Stimulated activated CD4-positive, alpha-beta T cell treated with anti-CD3 and anti-CD28 coated beads, TNF-alpha, amount 100 ng/mL, for 48 hours (primary cell): Measurements from ENCODE around the gene XPNPEP1.
A peak's percentile ranks its signal among the peaks of the same experiment; 100 is the strongest.

Source experiments
- DNase-seq, 3 donors: peaks; one replicate each; pipeline ENCODE4 v3.0.0-alpha.2; 2020; ENCODE audit warnings: low read depth in 3 of 3

XPNPEP1 gene

DNA sequence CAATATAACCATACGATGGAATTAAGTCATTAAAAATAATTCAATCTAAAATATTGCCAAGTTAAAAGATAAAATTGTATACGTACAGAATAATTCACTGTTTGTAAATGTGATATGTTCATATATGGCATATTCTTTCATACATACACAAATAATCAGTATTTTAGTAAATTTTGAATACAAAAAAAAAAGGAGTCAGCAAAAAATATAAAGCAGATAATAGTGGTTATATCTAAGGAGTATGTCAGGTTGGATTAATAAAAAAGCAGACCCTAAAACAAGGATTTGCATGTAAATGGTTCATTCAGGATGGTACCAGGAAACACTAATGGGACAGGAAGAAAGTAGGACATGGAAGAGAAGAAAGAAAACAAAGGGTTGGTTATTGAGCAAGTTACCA lies 59.5 kb downstream of the XPNPEP1 start:
- no peak for DNase-seq

GRCh38 chr10:109862738-109863137 lies 60.6 kb downstream of the XPNPEP1 start:
- no peak for DNase-seq

DNA sequence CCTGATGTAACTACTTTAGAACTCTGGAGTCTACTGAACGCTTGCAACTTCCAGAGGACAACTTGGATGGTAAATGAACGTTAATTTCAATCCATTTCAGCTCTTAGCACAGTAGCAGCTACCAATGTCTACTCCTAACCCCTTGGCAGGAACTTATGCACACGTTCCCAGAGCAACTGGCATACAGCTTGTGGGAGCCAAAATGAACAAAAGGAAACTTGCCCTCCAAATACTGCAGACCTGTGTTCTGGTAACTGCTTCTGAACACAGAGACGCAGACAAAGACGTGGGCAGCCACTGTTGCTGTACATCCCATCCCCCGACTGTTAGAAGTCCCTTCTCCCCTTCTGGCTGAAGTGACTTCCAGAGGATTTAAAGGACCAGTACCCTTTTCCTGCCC lies 61.3 kb downstream of the XPNPEP1 start:
- DNase-seq = no peak

- no peak for DNase-seq
Observed at GRCh38 chr10:109861081-109861480, 62.2 kb downstream of the XPNPEP1 start.

- DNase-seq = no peak
Observed at GRCh38 chr10:109859221-109859620, 64.1 kb downstream of the XPNPEP1 start.

- no peak for DNase-seq
Observed at GRCh38 chr10:109855746-109856145, 67.6 kb downstream of the XPNPEP1 start.

- DNase-seq = no peak
Observed at GRCh38 chr10:109853921-109854320, 69.4 kb downstream of the XPNPEP1 start.

GRCh38 chr10:109852475-109853037 lies 70.8 kb downstream of the XPNPEP1 start:
- peak; percentile 43 to 70 (median 55) for DNase-seq

DNA sequence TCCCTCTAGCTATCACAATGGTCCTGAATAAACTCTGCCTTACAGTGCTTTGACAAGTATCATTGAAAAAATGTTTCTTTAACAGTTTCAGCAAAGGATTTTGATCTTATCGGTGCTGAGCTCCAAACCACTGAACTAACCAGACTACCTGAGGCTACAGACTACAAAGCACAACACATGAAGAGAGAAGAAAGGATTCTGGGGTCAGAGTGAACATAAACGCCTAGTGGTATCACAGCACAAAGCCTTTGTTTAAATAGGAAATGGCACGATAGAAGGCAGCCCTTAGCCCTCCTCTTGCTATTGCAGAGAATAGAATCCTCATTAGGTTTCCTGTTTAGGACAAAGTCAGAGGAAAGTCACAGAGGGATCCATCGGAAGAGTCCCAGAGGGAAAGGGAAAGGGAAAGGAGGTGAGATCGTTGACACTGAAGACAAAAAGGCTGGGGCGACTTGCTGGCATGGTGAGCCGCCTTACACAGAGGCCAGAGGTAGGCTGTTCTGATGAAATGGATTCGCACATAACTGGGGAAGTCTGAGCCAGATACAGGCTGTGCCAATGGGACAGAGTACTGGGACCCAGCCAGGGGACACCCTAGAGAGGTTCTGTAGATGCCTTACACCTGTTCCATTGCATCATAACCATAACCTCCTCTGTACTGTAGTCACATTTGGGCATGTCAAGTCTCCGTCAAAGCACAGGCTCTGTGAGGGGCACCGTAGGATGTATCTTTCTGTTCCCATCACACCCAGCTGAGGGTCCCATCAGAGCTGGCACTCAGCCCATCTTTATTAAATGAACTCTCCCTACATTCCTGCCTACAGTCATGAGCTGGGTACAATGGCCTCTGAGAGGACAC lies 71.5 kb downstream of the XPNPEP1 start:
- DNase-seq = no peak

DNA sequence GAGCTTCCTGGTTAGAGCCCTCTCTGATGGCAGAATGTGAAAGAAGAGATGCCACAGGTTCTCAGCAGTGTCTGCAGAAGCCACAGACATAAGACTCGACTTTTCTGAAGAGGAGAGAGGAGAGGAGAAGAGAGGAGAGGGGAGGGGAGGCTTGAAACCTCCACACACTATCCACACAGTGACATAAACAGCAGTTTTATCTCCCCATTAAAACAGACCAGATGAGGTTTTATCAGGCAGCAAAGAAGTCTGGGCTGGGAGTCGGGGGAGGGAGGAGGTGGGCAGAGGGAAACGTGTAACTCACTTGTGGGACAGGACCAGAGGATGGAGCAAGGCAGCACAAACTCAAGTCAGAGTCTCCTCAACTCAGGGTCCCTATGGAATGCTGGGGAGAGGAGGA lies 76.5 kb downstream of the XPNPEP1 start:
- no peak for DNase-seq

GRCh38 chr10:109845308-109845707 lies 78.0 kb downstream of the XPNPEP1 start:
- DNase-seq = no peak

DNA sequence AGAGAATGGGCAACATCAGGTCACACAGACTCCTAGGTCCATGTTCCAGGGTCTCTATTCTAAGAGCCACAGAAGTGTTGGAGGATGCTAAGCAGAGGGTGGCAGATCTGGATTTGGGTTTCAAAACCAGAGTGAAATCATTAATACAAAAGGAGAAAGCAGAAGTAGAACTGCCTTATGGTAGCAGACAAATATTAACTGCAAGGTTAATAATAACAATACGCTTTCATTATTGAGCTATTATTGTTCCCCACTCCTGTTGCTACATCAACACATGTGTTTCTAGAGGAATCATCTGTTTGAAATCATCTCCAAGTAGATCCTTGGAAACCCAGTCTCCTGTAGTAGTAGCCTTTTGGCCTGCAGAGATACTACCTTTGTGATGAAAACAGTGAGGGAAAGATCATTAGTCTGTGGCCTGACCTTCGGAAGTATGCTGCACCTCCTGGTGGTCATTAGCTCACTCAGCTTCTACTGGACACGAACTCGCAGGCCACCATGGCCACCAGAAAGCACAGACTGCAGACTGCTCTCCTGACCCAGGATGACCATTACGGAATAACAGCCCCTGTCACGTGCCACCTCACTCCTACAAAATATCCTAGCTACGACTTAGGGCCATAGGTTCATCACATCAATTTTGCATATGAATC lies 84.6 kb downstream of the XPNPEP1 start:
- DNase-seq = no peak

DNA sequence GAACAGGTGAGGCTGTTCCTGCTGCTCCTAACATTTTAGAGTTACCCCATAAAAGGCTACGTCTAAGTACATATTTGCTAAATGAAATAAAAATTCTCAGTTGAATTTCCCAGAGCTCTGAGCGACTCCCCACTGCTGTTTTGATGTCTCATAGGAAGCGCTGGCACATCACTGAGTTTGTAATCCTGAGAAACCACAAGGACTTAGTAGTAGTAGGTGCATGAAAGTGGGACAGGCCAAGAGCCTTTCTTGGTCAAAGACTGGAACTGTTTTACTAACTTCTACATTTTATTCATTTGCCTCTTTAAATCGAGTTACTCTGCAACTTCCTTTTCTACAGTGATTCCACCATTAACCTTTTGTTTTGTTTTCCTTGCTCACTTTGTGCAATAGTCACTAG lies 85.9 kb downstream of the XPNPEP1 start:
- DNase-seq = no peak

GRCh38 chr10:109835257-109835656 lies 88.1 kb downstream of the XPNPEP1 start:
- no peak for DNase-seq

GRCh38 chr10:109831846-109832245 lies 91.5 kb downstream of the XPNPEP1 start:
- DNase-seq = no peak

DNA sequence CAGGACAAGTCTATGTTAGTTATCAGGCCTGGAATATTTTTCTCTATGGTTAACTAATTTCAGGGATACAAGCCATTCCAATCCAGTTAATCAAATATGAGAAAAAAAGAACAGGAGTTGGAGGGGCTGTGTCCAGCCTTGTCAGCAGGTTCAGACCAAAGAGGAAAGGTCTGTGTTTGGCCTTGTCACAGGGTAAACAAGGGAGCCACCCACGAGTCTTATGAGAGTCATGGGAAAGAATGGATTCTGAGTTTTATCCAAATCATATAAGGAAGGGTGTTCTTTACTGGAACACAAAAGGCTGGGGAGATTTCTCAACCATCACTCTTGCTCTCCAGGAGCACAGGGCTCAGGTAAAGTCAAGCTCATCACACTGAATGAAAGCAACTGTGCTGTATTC lies 99.1 kb downstream of the XPNPEP1 start:
- DNase-seq = no peak

DNA sequence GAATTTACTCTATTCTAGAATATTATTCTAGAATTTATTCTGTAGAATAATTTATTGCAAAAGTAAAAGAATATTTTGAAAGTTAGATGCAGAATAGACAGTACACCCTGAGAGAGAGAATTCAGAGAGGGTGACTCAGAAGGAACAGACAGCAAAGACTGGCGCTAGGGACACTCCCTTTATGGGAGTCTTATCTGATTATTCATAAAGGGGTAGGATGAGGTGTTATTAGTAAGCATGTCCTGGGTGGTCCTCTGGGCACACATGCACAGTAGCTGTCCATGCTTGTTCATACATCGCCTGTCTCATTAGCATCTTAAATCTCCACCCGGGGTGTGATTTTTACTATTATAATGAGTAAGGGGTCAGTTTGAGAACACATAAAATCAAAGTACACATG lies 100.1 kb downstream of the XPNPEP1 start:
- no peak for DNase-seq

GRCh38 chr10:109821672-109822071 lies 101.6 kb downstream of the XPNPEP1 start:
- no peak for DNase-seq

DNA sequence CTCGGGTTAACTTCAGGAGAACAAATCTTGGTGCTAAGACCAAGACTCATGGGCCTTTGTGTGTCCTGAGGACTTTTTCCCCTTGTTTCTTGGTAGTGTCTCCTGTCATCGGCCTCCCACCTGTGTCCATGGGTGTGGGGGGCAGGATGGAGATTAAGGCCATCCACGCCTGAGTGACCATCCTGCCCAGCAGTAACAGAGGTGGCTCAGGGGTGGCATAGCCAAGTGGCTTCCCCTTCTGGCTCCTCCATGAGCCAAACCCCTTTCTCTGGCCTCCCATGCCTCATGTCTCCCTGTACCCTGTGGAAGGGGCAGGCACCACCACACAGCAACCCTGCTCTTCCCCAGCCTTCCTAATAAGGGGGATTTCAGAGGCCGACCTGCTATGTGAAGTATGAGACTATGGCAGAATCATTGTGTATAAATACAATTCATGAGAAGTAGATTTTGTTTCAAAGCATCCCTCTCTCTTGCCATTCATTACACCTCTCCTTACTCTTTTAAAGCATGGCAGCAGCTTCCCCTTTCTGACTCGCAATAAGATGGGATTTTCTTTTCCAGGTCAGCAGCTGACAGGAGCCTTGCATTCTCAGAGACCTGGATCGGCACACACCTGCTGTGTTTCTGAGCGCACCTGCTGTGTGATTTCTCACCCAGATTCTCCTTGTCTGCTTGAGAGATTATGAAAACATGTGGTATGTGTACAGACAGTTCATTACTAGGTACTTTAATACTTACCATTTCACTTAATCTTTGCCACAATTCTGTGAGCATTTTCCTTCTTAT lies 102.5 kb downstream of the XPNPEP1 start:
- no peak for DNase-seq

DNA sequence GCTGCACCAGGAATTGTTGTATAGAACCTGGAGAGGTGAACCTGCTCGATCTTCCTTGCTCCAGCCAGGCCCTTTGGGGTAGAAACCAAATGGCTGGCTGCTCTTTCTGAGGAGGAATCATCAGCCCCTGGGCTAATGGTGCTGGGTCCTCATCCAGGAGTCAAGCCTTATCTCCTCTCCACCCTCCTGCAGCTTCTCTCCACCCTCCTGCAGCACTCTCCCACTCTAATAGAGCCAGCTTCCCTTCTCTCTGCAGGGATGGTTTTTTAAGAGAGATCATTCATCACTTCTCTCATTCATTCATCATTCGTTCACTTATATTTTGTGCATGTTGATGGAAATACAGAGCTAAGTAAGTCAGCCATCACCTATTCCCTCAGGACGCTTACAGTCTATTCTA lies 103.5 kb downstream of the XPNPEP1 start:
- DNase-seq = no peak
